HEK293T (cell line): ENCODE data around the gene MRGPRX1.
"Not testable (repeated sequence)": the region's sequence is repeated elsewhere in the genome, so short reads cannot be mapped to it uniquely, and the experiment has no call there.

Experiments
- BHLHE40 ChIP-seq: fragments of 450-650 bp; IDR thresholded peaks from 2 replicates; pipeline ENCODE4 v1.6.1; 2016; ENCODE audit warnings: mild to moderate bottlenecking, moderate library complexity, borderline replicate concordance
- L3MBTL2 ChIP-seq: fragments of 450-650 bp; conservative IDR thresholded peaks from 2 replicates; pipeline ENCODE4 v1.6.1; 2016; ENCODE audit warnings: mild to moderate bottlenecking
- SP1 ChIP-seq: fragments of 450-650 bp; IDR thresholded peaks from 2 replicates; pipeline ENCODE4 v1.6.1; 2017
- TF ChIP-seq, protein P1 (sequence below): fragments of 450-650 bp; IDR thresholded peaks from 2 replicates; pipeline ENCODE4 v1.6.1; 2016

DNA sequence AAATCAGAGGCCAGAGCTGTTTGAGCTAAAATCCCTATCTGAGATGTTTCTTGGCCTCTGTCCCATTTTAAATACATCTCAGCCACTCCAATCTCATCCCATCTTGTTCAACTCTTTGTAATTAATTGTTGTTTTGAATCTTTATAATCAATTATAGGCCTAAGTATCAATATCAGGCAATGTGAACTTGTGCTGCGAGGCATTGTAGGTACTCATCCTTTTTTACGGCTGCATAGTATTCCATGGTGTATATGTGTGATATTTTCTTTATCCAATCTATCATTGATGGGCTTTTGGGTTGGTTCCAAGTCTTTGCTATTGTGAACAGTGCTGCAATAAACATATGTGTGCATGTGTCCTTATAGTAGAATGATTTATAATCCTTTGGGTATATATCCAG is 47.5 kb downstream of the MRGPRX1 start:
- TF ChIP-seq, protein P1, sequence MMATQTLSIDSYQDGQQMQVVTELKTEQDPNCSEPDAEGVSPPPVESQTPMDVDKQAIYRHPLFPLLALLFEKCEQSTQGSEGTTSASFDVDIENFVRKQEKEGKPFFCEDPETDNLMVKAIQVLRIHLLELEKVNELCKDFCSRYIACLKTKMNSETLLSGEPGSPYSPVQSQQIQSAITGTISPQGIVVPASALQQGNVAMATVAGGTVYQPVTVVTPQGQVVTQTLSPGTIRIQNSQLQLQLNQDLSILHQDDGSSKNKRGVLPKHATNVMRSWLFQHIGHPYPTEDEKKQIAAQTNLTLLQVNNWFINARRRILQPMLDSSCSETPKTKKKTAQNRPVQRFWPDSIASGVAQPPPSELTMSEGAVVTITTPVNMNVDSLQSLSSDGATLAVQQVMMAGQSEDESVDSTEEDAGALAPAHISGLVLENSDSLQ, result not testable (repeated sequence)
- not testable (repeated sequence) for TF ChIP-seq L3MBTL2, SP1, BHLHE40
